ENCODE results near the gene C19orf12. TPM values are rescaled to one million over a fixed set of nuclear protein-coding genes. Genes with fewer than 3 reads are reported as not detected.

Gene C19orf12
- total and polyA plus RNA-seq, 2 of the 4 experiments (the other 2 are of a cell fraction) = 16.3 to 24.0 TPM

DNA sequence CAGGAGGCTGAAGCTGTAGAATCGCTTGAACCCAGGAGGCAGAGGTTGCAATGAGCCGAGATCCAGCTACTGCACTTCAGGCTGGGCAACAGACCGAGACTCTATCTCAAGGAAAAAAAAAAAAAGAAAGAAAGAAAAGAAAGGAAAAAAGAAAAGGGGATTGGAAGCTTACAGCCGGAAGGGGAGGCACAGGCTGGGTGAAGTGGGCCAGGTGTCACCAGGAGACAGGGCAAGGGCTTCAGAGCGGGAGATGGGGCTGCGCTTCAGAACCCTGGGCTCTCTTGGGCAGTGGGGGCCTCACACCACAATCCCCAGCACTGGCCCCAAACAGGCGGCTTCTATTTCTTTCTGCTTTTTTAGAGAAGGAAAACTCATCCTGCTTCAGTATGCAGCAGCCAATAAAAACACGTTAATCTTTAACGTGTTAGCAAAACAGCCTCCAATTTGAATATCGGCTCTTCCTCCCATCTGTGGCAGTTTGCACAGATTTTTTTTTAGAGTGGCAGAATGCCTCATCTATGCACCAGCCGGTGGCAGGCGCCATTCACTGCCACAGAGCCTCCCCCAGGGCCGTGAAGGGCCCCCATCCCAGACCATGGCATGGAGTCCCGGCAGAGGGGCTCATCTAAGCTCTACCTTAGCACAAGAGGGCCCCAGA is 46.6 kb upstream of the C19orf12 start:
- Histone ChIP-seq H3K14ac (replicated peaks; ENCODE audit: low read depth, low read length) (no peak overlapping the region), H2BK15ac (ENCODE audit: low read depth, low read length) (no peak overlapping the region), H3K56ac (ENCODE audit: extremely low read depth, insufficient read depth, low read length) (no peak overlapping the region), H3K27me3 (ENCODE audit: control insufficient read depth, insufficient read depth, low read length) (peaks cover 5% of the 10 kb centered on the region), H3K27ac (ENCODE audit: insufficient read depth, low read length) (no peak overlapping the region), H2BK120ac (ENCODE audit: low read depth, low read length) (no peak overlapping the region), H4K91ac (ENCODE audit: insufficient read depth, low read depth, low read length) (no peak overlapping the region), H3K18ac (ENCODE audit: low read depth, low read length) (no peak overlapping the region), H3K79me1 (ENCODE audit: low read depth in 1 of 2, low read length in 2 of 2) (no peaks in the 10 kb centered on the region), H2BK5ac (ENCODE audit: low read depth, low read length, poor library complexity, severe bottlenecking) (no peak overlapping the region), H2AK5ac (ENCODE audit: low read depth, low read length) (no peak overlapping the region), H2AK9ac (replicated peaks; ENCODE audit: low read depth, low read length, poor library complexity) (no peak overlapping the region), H3K4ac (ENCODE audit: low read depth, low read length) (no peak overlapping the region), H3K23ac (ENCODE audit: low read depth, low read length) (no peak overlapping the region), H4K5ac (ENCODE audit: low read depth, low read length) (no peak overlapping the region), H3K4me2 (ENCODE audit: low read depth, low read length) (no peak overlapping the region), H3K9me3 (ENCODE audit: control insufficient read depth, insufficient read depth, low read length) (no peaks in the 10 kb centered on the region), H3K4me3 (ENCODE audit: insufficient read depth, low read depth, low read length) (no peak overlapping the region), H3K9me1 (ENCODE audit: insufficient read depth, low read length) (no peaks in the 10 kb centered on the region), H2AFZ (replicated peaks; ENCODE audit: low read length, poor library complexity) (no peak overlapping the region), H4K20me1 (ENCODE audit: insufficient read depth, low read length) (no peaks in the 10 kb centered on the region), H4K8ac (ENCODE audit: low read depth in 2 of 2, low read length in 2 of 2) (no peak overlapping the region), H3K9ac (ENCODE audit: low read depth, low read length) (no peak overlapping the region), H2BK20ac (ENCODE audit: low read depth, low read length) (no peak overlapping the region), H3K4me1 (ENCODE audit: control insufficient read depth, insufficient read depth, low read length) (no peaks in the 10 kb centered on the region), H3K36me3 (ENCODE audit: control insufficient read depth, insufficient read depth, low read length) (no peaks in the 10 kb centered on the region)
- no peak for ATAC-seq (ENCODE audit: low read depth)
- no peak for DNase-seq
- BruUV-seq (replicated peaks) = no TSS peak
- WGBS, 2 experiments (ENCODE audit: extremely low coverage in 2 of 2, insufficient read length in 1 of 2) = 41% methylated on average over 3 of the region's 14 CpGs; no CpG with 5 or more reads in 1 of the 2 experiments
- TF ChIP-seq POLR2A (IDR thresholded peaks at IDR 0.05; ENCODE audit: low read depth, low read length) = no peak
- no peak for TF ChIP-seq CHD1 (IDR thresholded peaks at IDR 0.05; ENCODE audit: low read depth, low read length)
- TF ChIP-seq, protein P1, sequence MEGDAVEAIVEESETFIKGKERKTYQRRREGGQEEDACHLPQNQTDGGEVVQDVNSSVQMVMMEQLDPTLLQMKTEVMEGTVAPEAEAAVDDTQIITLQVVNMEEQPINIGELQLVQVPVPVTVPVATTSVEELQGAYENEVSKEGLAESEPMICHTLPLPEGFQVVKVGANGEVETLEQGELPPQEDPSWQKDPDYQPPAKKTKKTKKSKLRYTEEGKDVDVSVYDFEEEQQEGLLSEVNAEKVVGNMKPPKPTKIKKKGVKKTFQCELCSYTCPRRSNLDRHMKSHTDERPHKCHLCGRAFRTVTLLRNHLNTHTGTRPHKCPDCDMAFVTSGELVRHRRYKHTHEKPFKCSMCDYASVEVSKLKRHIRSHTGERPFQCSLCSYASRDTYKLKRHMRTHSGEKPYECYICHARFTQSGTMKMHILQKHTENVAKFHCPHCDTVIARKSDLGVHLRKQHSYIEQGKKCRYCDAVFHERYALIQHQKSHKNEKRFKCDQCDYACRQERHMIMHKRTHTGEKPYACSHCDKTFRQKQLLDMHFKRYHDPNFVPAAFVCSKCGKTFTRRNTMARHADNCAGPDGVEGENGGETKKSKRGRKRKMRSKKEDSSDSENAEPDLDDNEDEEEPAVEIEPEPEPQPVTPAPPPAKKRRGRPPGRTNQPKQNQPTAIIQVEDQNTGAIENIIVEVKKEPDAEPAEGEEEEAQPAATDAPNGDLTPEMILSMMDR (conservative IDR thresholded peaks at IDR 0.05; ENCODE audit: low read depth, low read length) = no peak
- TF ChIP-seq MXI1 (IDR thresholded peaks at IDR 0.05; ENCODE audit: borderline replicate concordance, low read depth, low read length) = no peak
- TF ChIP-seq MAZ (IDR thresholded peaks at IDR 0.05; ENCODE audit: borderline replicate concordance, low read depth, low read length) = no peak
- no peak for TF ChIP-seq BHLHE40 (IDR thresholded peaks at IDR 0.05; ENCODE audit: low read depth, low read length)
- TF ChIP-seq RCOR1 (IDR thresholded peaks at IDR 0.05; ENCODE audit: insufficient replicate concordance, low read length) = no peak
- TF ChIP-seq USF2 (IDR thresholded peaks at IDR 0.05; ENCODE audit: low read depth, low read length) = no peak
- TF ChIP-seq ELK1 (IDR thresholded peaks at IDR 0.05; ENCODE audit: borderline replicate concordance, low read depth, low read length) = no peak
- no peak for TF ChIP-seq SMC3 (IDR thresholded peaks at IDR 0.05; ENCODE audit: low read depth, low read length)
- TF ChIP-seq CEBPB (IDR thresholded peaks at IDR 0.05; ENCODE audit: low read depth, low read length) = no peak
- no peak for TF ChIP-seq NFE2L2 (IDR thresholded peaks at IDR 0.05; ENCODE audit: low read depth, low read length)
- no peak for TF ChIP-seq FOS (IDR thresholded peaks at IDR 0.05; ENCODE audit: low read depth, low read length)
- TF ChIP-seq RFX5 (IDR thresholded peaks at IDR 0.05; ENCODE audit: low read depth, low read length) = no peak
- no peak for TF ChIP-seq MAFK (IDR thresholded peaks at IDR 0.05; ENCODE audit: low read depth, low read length)
- no peak for TF ChIP-seq RAD21 (IDR thresholded peaks at IDR 0.05; ENCODE audit: low read length)
- POLR2A ChIA-PET (ENCODE audit: unreplicated experiment) = interaction anchor here (0.6 kb wide), 1 partner anchor 23 kb away, joined by 3 read pairs; no protein-coding TSS in a partner anchor
- intact Hi-C loops (cut with micrococcal nuclease) = no loop called here
- dilution Hi-C loops (cut with HindIII; ENCODE audit: low sequenced_read_pairs, unreplicated experiment) = no loop called here
- CTCF ChIA-PET = interaction anchor here (0.5 kb wide), 1 partner anchor 694 kb away, joined by 3 read pairs; no protein-coding TSS in a partner anchor
- in situ Hi-C loops (cut with MboI; ENCODE audit: low sequenced_read_pairs) = no loop called here
